ENCODE measurements around the gene PIRT. TPM values are rescaled to one million over a fixed set of nuclear protein-coding genes. Genes with fewer than 3 reads are reported as not detected.

PIRT gene
- total RNA-seq, 4 donors from 2014 or later: not detected

- TF ChIP-seq EP300 (IDR thresholded peaks at IDR 0.05) (no peak), POLR2A (IDR thresholded peaks at IDR 0.05) (no peak)
- TF ChIP-seq, protein P1, sequence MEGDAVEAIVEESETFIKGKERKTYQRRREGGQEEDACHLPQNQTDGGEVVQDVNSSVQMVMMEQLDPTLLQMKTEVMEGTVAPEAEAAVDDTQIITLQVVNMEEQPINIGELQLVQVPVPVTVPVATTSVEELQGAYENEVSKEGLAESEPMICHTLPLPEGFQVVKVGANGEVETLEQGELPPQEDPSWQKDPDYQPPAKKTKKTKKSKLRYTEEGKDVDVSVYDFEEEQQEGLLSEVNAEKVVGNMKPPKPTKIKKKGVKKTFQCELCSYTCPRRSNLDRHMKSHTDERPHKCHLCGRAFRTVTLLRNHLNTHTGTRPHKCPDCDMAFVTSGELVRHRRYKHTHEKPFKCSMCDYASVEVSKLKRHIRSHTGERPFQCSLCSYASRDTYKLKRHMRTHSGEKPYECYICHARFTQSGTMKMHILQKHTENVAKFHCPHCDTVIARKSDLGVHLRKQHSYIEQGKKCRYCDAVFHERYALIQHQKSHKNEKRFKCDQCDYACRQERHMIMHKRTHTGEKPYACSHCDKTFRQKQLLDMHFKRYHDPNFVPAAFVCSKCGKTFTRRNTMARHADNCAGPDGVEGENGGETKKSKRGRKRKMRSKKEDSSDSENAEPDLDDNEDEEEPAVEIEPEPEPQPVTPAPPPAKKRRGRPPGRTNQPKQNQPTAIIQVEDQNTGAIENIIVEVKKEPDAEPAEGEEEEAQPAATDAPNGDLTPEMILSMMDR (IDR thresholded peaks at IDR 0.05): no peak
- H3K27ac ChIP-seq: no peak overlapping the region
- H3K36me3 ChIP-seq: no peaks in the 10 kb centered on the region
- H3K4me1 ChIP-seq: no peaks in the 10 kb centered on the region
- WGBS, 2 donors: 84 to 87% methylated on average over 2 of the region's 2 CpGs
- no peaks in the 10 kb centered on the region for H3K27me3 ChIP-seq
- peaks cover 0 to 9% (median 2%) of the 10 kb centered on the region in 4 donors for H3K9me3 ChIP-seq
- DNase-seq (ENCODE audit: low spot score in 2 of 2): no peak
- H3K4me3 ChIP-seq: no peak overlapping the region
Observed at GRCh38 chr17:10779609-10780008, 58.3 kb downstream of the PIRT start.

DNA sequence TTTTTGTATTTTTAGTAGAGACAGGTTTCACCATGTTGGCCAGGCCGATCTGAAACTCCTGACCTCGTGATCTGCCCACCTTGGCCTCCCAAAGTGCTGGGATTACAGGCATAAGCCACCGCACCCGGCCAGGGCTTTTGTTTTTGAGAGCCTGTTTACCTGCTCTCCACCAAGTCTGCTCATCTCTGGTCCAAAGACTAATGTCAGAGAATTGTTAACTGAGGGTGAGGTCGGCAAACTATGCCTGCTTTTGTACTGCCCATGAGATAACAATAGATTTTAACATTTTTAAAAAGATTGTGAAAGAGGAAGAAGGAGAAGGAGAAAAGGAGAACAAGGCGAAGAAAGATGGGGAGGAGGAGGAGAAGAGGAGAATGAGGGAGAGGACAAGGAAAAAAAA, 60.0 kb downstream of the PIRT start:
- Histone ChIP-seq H3K27me3 (no peaks in the 10 kb centered on the region), H3K4me1 (peaks cover 0 to 3% (median 0%) of the 10 kb centered on the region in 4 donors), H3K27ac (no peak overlapping the region), H3K36me3 (no peaks in the 10 kb centered on the region), H3K4me3 (no peak overlapping the region), H3K9me3 (peaks cover 0 to 9% (median 2%) of the 10 kb centered on the region in 4 donors)
- TF ChIP-seq, protein P1 (IDR thresholded peaks at IDR 0.05): no peak
- TF ChIP-seq POLR2A (IDR thresholded peaks at IDR 0.05) (no peak), EP300 (IDR thresholded peaks at IDR 0.05) (no peak)
- WGBS, 2 donors: 86 to 91% methylated on average over 6 of the region's 6 CpGs
- no peak for DNase-seq (ENCODE audit: low spot score in 2 of 2)

DNA sequence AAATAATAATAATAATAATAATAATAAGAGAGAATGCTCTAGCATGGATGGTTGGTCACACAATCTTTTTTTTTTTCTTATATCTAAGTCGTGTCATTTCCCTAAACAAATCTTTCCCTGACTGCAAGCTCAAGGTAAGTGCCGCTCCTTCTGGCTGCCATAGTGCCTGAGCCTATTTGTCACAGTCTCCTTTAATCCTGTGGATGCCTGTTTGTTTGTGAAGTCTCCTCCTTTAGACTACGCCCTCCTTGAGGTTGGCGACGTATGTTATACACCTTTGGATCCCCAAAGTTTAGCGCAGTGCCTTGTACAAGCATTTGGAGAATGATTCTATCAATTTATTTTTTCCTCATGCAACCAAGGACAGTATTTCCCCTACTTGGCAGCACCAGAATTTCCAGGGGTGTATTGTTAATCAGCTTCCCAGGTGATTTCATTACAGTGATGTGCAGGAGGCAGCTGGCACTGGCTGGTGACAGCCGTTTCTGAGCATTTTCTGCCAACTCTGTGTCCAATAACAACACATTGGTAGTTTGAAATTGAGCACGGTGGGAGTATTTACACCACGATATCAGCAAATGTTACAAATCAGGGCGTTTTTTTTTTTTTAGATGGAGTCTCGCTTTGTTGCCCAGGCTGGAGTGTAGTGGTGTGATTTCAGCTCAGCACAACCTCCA, 60.6 kb downstream of the PIRT start:
- Histone ChIP-seq H3K4me3 (no peak overlapping the region), H3K36me3 (no peaks in the 10 kb centered on the region), H3K4me1 (peaks cover 0 to 4% (median 0%) of the 10 kb centered on the region in 4 donors), H3K27ac (no peak overlapping the region), H3K9me3 (peaks cover 0 to 8% (median 3%) of the 10 kb centered on the region in 4 donors), H3K27me3 (no peaks in the 10 kb centered on the region)
- no peak for DNase-seq (ENCODE audit: low spot score in 2 of 2)
- 88 to 97% methylated on average over 11 of the region's 11 CpGs for WGBS, 2 donors
- TF ChIP-seq, protein P1 (IDR thresholded peaks at IDR 0.05): no peak
- no peak for TF ChIP-seq EP300 (IDR thresholded peaks at IDR 0.05)
- no peak for TF ChIP-seq POLR2A (IDR thresholded peaks at IDR 0.05)

DNA sequence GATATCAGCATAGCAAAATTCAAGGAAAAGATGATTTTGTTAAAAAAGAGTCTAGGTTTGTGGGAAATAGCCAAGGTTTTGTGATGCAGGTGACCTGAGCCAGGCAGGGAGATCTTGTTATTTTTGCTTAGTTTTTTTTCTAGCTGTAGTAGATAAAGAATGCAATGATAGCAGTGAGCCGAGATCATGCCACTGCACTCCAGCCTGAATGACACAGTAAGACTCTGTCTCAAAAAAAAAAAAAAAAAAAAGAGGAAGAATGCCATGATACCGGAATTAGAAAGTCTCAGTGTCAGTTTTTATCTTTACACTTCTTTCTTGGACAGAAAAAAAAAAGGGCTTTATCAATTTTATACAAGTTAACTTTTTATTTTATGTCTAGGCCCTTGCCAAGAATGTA, 61.5 kb downstream of the PIRT start:
- DNase-seq (ENCODE audit: low spot score in 2 of 2): no peak
- Histone ChIP-seq H3K4me1 (peaks cover 0 to 4% (median 0%) of the 10 kb centered on the region in 4 donors), H3K27ac (no peak overlapping the region), H3K27me3 (no peaks in the 10 kb centered on the region), H3K36me3 (no peaks in the 10 kb centered on the region), H3K9me3 (peaks cover 0 to 12% (median 4%) of the 10 kb centered on the region in 4 donors), H3K4me3 (no peak overlapping the region)
- 46 to 49% methylated on average over 2 of the region's 2 CpGs for WGBS, 2 donors
- no peak for TF ChIP-seq POLR2A (IDR thresholded peaks at IDR 0.05)

- Histone ChIP-seq H3K4me3 (no peak overlapping the region), H3K27me3 (no peaks in the 10 kb centered on the region), H3K9me3 (peaks cover 0 to 12% (median 4%) of the 10 kb centered on the region in 4 donors), H3K4me1 (peaks cover 0 to 4% (median 0%) of the 10 kb centered on the region in 4 donors), H3K27ac (no peak overlapping the region), H3K36me3 (no peaks in the 10 kb centered on the region)
- DNase-seq (ENCODE audit: low spot score in 2 of 2): no peak
- TF ChIP-seq POLR2A (IDR thresholded peaks at IDR 0.05) (no peak), EP300 (IDR thresholded peaks at IDR 0.05) (no peak)
- TF ChIP-seq, protein P1 (IDR thresholded peaks at IDR 0.05): no peak
- WGBS, 2 donors: 68 to 77% methylated on average over 5 of the region's 5 CpGs
Observed at GRCh38 chr17:10775740-10776356, 62.0 kb downstream of the PIRT start.
